ENCODE results near the gene AGXT. TPM values are rescaled to one million over a fixed set of nuclear protein-coding genes. Genes with fewer than 3 reads are reported as not detected.
A peak's percentile ranks its signal among the peaks of the same experiment; 100 is the strongest.

AGXT gene
- total RNA-seq, result not detected

DNA sequence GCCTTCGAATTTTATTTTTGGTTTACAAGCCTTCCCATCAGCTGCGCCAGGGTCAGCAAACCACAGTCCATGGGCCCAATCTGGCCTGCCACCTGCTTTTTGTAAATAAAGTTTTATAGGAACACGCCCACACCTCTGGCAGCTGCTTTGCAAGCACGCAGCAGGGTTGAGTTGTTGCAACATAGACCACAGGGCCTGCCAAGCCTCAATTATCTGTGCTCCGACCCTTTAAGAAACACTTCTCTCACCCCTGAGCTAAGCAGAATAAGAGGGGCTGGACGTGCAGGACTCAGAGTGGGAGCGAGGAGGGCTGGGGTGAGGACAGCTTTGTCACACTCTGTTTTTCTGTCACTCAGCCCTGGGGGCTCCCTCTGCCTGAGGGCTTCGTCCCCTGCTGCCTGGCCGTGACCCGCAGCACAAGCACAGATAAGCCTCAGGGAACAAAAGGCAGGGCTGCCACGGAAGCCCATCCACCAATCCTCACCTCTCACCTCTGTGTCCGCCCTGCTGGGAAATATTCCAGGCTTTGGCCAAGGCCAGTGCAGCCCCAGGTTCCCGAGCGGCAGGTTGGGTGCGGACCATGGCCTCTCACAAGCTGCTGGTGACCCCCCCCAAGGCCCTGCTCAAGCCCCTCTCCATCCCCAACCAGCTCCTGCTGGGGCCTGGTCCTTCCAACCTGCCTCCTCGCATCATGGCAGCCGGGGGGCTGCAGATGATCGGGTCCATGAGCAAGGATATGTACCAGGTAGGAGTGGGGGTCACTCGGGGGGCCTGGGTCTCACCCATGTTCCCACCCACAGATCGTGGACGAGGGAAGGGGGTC lies at the start of gene AGXT:
AGXT (plus strand) TSS at position 539 of the 823 bp plus-strand sequence; CDS start at position 581, 42 bp downstream.
- no peak within 1 kb of the TSS for H3K27ac Mint-ChIP-seq
- H3K9me3 Mint-ChIP-seq (ENCODE audit: low read depth), result no peaks in the 10 kb centered on the region
- H3K36me3 Mint-ChIP-seq (ENCODE audit: low read depth), result no peaks in the 10 kb centered on the region
- intact Hi-C loops (cut with DNase I, micrococcal nuclease), result no loop called here
- H3K4me1 Mint-ChIP-seq, result no peaks in the 10 kb centered on the region
- ATAC-seq (no peak), DNase-seq (no peak)
- no peak within 1 kb of the TSS for H3K4me3 Mint-ChIP-seq
- no peaks in the 10 kb centered on the region for H3K27me3 Mint-ChIP-seq
- ChIA-PET POLR2A (no interaction called here), CTCF (no interaction called here)

- no peak overlapping the region for H3K4me3 Mint-ChIP-seq
- H3K9me3 Mint-ChIP-seq (ENCODE audit: low read depth), result peaks cover 2% of the 10 kb centered on the region
- peaks cover 6% of the 10 kb centered on the region for H3K4me1 Mint-ChIP-seq
- ChIA-PET CTCF (interaction anchor here (0.6 kb wide), 1 partner anchor 545 kb away, joined by 3 read pairs; no protein-coding TSS in a partner anchor), POLR2A (no interaction called here)
- ATAC-seq (no peak), DNase-seq (peak; percentile 26)
- H3K36me3 Mint-ChIP-seq (ENCODE audit: low read depth), result no peaks in the 10 kb centered on the region
- H3K27me3 Mint-ChIP-seq, result peaks cover 38% of the 10 kb centered on the region
- no peak overlapping the region for H3K27ac Mint-ChIP-seq
- intact Hi-C loops (cut with DNase I, micrococcal nuclease), result loop anchor here in 1 of 2 experiments (1.0 kb wide), 1 partner anchor 13 kb away; no protein-coding TSS in a partner anchor
These were observed 49.3 kb upstream of the AGXT start for GRCh38 chr2:240819126-240819857.

DNA sequence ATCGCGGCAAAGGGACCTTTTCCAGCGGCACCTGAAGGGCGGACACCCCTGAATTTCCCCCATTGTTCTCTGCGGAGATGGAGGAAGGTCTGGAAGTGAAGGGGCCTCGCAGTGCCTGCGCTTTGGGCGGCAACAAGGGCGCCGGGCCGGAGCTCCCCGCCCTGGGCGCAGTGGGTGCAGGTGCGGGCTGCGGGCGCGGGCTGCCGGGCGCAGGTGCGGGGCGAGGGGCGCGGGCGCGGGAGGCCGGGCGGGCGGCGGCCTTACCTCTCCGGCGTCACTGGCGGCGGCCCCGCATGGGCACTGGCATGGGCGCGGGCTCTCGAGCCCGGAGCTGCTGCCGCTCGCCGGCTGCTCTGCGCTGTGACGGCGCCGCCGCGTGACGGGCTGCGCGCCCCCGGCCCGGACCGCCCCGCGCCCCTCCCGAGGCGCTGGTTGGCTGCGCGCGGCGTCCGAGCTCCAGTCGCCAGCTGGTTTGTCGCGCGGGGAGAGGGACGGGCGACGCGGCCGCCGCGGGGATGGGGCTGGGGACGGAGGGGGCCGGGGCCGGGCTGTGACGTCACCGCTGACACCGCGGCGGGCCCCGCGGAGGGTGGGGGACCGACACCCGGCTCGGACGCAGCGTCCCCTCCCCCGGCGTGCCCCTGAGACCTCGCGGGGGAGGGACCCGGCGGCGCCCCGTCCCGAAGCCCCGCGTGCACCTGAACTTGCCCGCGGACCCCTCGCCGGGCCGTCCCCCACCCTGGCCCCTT lies 48.6 kb upstream of the AGXT start, which contains the start of gene KIF1A:
KIF1A (minus strand) TSS at position 362 of the 749 bp plus-strand sequence. CDS start 22,467 bp downstream, outside the sequence.
- CTCF ChIA-PET, result interaction anchor here (0.6 kb wide), 1 partner anchor 544 kb away, joined by 3 read pairs; no protein-coding TSS in a partner anchor
- Mint-ChIP-seq H3K4me3 (peak within 1 kb of the TSS; percentile 60), H3K27me3 (peaks cover 42% of the 10 kb centered on the region), H3K9me3 (ENCODE audit: low read depth) (no peaks in the 10 kb centered on the region), H3K36me3 (ENCODE audit: low read depth) (no peaks in the 10 kb centered on the region), H3K4me1 (peaks cover 6% of the 10 kb centered on the region), H3K27ac (no peak within 1 kb of the TSS)
- ATAC-seq (peak; percentile 49), DNase-seq (peak; percentile 44)
- POLR2A ChIA-PET, result no interaction called here
- intact Hi-C loops (cut with DNase I, micrococcal nuclease), result loop anchor here in 1 of 2 experiments (1.0 kb wide), 1 partner anchor 12 kb away; no protein-coding TSS in a partner anchor

DNA sequence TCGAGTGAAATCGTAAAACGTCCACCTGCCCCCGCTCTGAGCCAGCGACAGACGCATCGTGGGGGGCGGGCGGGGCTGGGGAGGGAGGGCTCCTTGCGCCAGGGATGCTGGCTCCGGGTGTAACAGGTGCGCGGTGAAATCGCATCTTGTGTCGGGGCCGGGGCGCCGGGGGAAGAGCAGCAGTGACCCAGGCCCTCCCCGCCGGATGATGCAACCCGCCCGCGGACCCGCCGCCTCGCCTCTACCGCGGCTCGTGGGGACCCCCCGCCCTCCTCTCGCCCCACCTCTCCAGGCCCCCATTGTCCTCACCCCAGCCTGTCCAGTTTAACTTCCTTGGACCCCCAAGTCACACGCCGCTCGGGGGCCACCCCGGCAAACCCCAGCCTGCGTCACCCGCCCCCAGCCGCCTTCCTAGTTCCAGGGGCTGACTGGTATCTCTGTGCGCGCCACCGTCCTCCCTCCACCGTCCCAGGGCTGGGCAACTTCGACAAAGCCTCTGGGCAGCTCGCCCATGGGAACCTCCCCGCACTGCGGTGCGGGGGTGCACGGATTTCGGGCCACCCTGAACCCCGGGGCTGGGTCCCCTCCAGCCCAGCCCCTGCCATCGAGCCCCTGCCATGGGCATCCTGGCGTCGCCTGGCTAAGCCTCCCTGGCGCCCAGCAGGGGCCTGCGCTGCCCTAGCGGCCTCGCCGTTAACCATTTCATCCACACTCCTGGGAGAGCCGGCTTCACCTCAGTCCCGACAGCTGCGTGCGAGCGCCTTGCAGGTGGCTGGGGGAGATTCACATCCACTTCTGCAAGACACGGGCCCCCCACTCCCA lies 47.8 kb upstream of the AGXT start:
- CTCF ChIA-PET, result interaction anchor here (0.6 kb wide), 1 partner anchor 19 kb away, joined by 3 read pairs; no protein-coding TSS in a partner anchor
- H3K4me3 Mint-ChIP-seq, result peak overlapping the region; percentile 60

DNA sequence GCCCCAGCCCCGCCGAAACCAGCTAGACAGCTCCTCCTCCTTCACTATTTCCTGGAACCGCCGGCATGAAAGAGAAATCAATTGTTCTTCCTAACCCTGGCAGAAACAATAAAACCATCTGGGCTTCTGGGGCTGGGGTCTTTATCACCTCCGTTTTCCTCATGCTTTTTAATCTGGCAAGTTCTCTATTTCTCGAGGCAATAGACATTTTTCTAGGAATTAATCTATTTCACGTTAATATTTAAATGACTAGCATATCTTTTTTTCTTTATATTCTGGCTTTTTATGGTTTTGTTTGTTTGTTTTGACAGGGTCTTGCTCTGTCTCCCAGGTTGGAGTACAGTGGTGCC lies 47.2 kb upstream of the AGXT start:
- Mint-ChIP-seq H3K27ac (no peak overlapping the region), H3K4me1 (peaks cover 6% of the 10 kb centered on the region), H3K9me3 (ENCODE audit: low read depth) (no peaks in the 10 kb centered on the region), H3K4me3 (peak overlapping the region; percentile 60), H3K27me3 (peaks cover 49% of the 10 kb centered on the region), H3K36me3 (ENCODE audit: low read depth) (no peaks in the 10 kb centered on the region)
- DNase-seq (no peak), ATAC-seq (no peak)
- POLR2A ChIA-PET, result no interaction called here
- CTCF ChIA-PET, result interaction anchor here (0.6 kb wide), 1 partner anchor 18 kb away, joined by 3 read pairs; no protein-coding TSS in a partner anchor
- intact Hi-C loops (cut with DNase I, micrococcal nuclease), result no loop called here

More for the DNA sequence above, 47.8 kb upstream of the AGXT start:
- no peaks in the 10 kb centered on the region for H3K36me3 Mint-ChIP-seq (ENCODE audit: low read depth)
- peaks cover 6% of the 10 kb centered on the region for H3K4me1 Mint-ChIP-seq
- ATAC-seq (peak; percentile 54), DNase-seq (peak; percentile 52)
- no peaks in the 10 kb centered on the region for H3K9me3 Mint-ChIP-seq (ENCODE audit: low read depth)
- peaks cover 47% of the 10 kb centered on the region for H3K27me3 Mint-ChIP-seq
- H3K27ac Mint-ChIP-seq, result no peak overlapping the region
- intact Hi-C loops (cut with DNase I, micrococcal nuclease), result no loop called here
- POLR2A ChIA-PET, result no interaction called here

DNA sequence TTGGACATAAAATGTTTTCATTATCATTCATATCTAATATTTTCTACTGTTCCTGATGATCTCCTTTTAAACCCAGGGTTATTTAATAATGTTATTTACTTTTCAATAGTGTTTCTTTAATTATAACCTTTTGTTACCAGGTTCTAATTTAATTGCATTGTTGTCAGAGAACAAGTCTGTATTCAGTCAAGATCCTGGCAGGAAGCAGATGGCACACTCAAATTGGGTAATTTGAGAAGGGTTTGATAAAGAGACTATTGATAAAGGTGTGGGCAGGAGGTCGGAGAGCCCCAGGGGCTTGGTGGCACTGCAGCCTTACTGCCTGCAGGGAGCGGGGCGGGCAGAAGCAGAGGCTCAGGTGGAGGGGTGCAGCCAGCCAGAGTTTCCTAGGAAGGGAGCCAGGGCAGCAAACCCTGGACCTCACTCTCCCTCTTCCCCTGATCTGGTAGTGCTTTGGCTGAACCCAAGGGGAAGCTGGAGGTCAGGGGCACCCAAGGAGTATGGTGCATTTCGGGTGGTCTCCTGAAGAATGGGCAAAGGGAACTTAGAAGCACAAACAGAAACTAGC lies 46.3 kb upstream of the AGXT start:
- ChIA-PET CTCF (interaction anchor here (0.6 kb wide), 1 partner anchor 309 kb away, joined by 4 read pairs; no protein-coding TSS in a partner anchor), POLR2A (no interaction called here)
- Mint-ChIP-seq H3K4me1 (peaks cover 6% of the 10 kb centered on the region), H3K4me3 (no peak overlapping the region), H3K27ac (no peak overlapping the region), H3K27me3 (peaks cover 58% of the 10 kb centered on the region), H3K9me3 (ENCODE audit: low read depth) (no peaks in the 10 kb centered on the region), H3K36me3 (ENCODE audit: low read depth) (no peaks in the 10 kb centered on the region)
- ATAC-seq, result no peak
- DNase-seq, result no peak
- intact Hi-C loops (cut with DNase I, micrococcal nuclease), result no loop called here

GRCh38 chr2:240823449-240824336 lies 44.9 kb upstream of the AGXT start:
- Mint-ChIP-seq H3K27ac (no peak overlapping the region), H3K4me1 (peaks cover 6% of the 10 kb centered on the region), H3K36me3 (ENCODE audit: low read depth) (no peaks in the 10 kb centered on the region), H3K4me3 (no peak overlapping the region), H3K9me3 (ENCODE audit: low read depth) (no peaks in the 10 kb centered on the region), H3K27me3 (peaks cover 54% of the 10 kb centered on the region)
- no peak for DNase-seq
- intact Hi-C loops (cut with DNase I, micrococcal nuclease), result no loop called here
- POLR2A ChIA-PET, result no interaction called here
- CTCF ChIA-PET, result no interaction called here
- ATAC-seq, result no peak

- POLR2A ChIA-PET, result no interaction called here
- intact Hi-C loops (cut with DNase I, micrococcal nuclease), result no loop called here
These were observed 43.1 kb upstream of the AGXT start for GRCh38 chr2:240825476-240825875.

GRCh38 chr2:240831594-240832204 lies 36.9 kb upstream of the AGXT start:
- Mint-ChIP-seq H3K9me3 (ENCODE audit: low read depth) (no peaks in the 10 kb centered on the region), H3K27me3 (peaks cover 24% of the 10 kb centered on the region), H3K4me3 (peak overlapping the region; percentile 63), H3K36me3 (ENCODE audit: low read depth) (no peaks in the 10 kb centered on the region), H3K4me1 (peaks cover 2% of the 10 kb centered on the region), H3K27ac (no peak overlapping the region)
- DNase-seq (no peak), ATAC-seq (no peak)
- POLR2A ChIA-PET, result no interaction called here
- CTCF ChIA-PET, result interaction anchor here (0.6 kb wide), 1 partner anchor 74 kb away, joined by 3 read pairs; the partner anchor contains the start of gene CROCC2
- intact Hi-C loops (cut with DNase I, micrococcal nuclease), result loop anchor here (1.0 to 2.0 kb wide), 17 partner anchors 12 to 1430 kb away; partner anchors contain the start of genes CAPN10 (in 2 of the 2), STK25 (in 2 of the 2), ATG4B (in 1 of the 2) and D2HGDH (in 1 of the 2)

More at GRCh38 chr2:240825476-240825875, 43.1 kb upstream of the AGXT start:
- Mint-ChIP-seq H3K36me3 (ENCODE audit: low read depth) (no peaks in the 10 kb centered on the region), H3K4me3 (no peak overlapping the region), H3K27me3 (peaks cover 60% of the 10 kb centered on the region), H3K9me3 (ENCODE audit: low read depth) (no peaks in the 10 kb centered on the region), H3K27ac (no peak overlapping the region), H3K4me1 (peaks cover 6% of the 10 kb centered on the region)
- no peak for ATAC-seq
- CTCF ChIA-PET, result interaction anchor here (0.6 kb wide), 1 partner anchor 49 kb away, joined by 4 read pairs; no protein-coding TSS in a partner anchor
- DNase-seq, result no peak
